ENCODE results near the gene ATP2B3. TPM values are rescaled to one million over a fixed set of nuclear protein-coding genes. Genes with fewer than 3 reads are reported as not detected.

ATP2B3 gene
- total and polyA plus RNA-seq, 9 of the 15 experiments (the other 6 are each of a cell fraction or from before 2014, with no cell fraction given): 0.04 TPM; not detected in 8

GRCh38 chrX:153562546-153562945 lies 45.1 kb downstream of the ATP2B3 start (continued):
- TF ChIP-seq CUX1 (CRISPR knock-in tag; IDR thresholded peaks at IDR 0.05) (no peak), REST (IDR thresholded peaks at IDR 0.05; ENCODE audit: borderline replicate concordance) (no peak), REST (CRISPR knock-in tag; IDR thresholded peaks at IDR 0.05; ENCODE audit: low read depth) (no peak), ZNF609 (CRISPR knock-in tag; IDR thresholded peaks at IDR 0.05; ENCODE audit: borderline replicate concordance) (no peak), FOXP4 (CRISPR knock-in tag; IDR thresholded peaks at IDR 0.05; ENCODE audit: borderline replicate concordance) (no peak)

Data from K562 (cell line).